ENCODE results near the gene RPS6KA1.
"Not testable (repeated sequence)": the region's sequence is repeated elsewhere in the genome, so short reads cannot be mapped to it uniquely, and the experiment has no call there.

The RPS6KA1 gene

GRCh38 chr1:26602378-26602959 lies 72.9 kb downstream of the RPS6KA1 start:
- DNase-seq (ENCODE audit: low spot score) = peak; percentile 69

GRCh38 chr1:26603856-26604255 lies 74.3 kb downstream of the RPS6KA1 start:
- DNase-seq (ENCODE audit: low spot score) = no peak

GRCh38 chr1:26607186-26607585 lies 77.6 kb downstream of the RPS6KA1 start:
- no peak for DNase-seq (ENCODE audit: low spot score)

GRCh38 chr1:26608895-26609294 lies 79.3 kb downstream of the RPS6KA1 start:
- no peak for DNase-seq (ENCODE audit: low spot score)

GRCh38 chr1:26610781-26611180 lies 81.2 kb downstream of the RPS6KA1 start:
- DNase-seq (ENCODE audit: low spot score) = no peak

GRCh38 chr1:26612627-26613026 lies 83.1 kb downstream of the RPS6KA1 start:
- not testable (repeated sequence) for DNase-seq (ENCODE audit: low spot score)

- no peak for DNase-seq (ENCODE audit: low spot score)
These were observed 85.3 kb downstream of the RPS6KA1 start for GRCh38 chr1:26614655-26615411.

- no peak for DNase-seq (ENCODE audit: low spot score)
These were observed 87.3 kb downstream of the RPS6KA1 start for GRCh38 chr1:26616881-26617280.

GRCh38 chr1:26618561-26618960 lies 89.0 kb downstream of the RPS6KA1 start:
- no peak for DNase-seq (ENCODE audit: low spot score)

Measured in AG08396 (cell line).